HG03025 (cell line): ENCODE results near the gene TPM4.
"Not testable (repeated sequence)": the region's sequence is repeated elsewhere in the genome, so short reads cannot be mapped to it uniquely, and the experiment has no call there.

Experiments used
- ATAC-seq: cut with Tn5 transposase; IDR thresholded peaks from one replicate; pipeline ENCODE4 v1.9.1; 2021; ENCODE audit warnings: mild to moderate bottlenecking, moderate library complexity; ENCODE audit not compliant: unreplicated experiment, low FRiP score

The TPM4 gene

DNA sequence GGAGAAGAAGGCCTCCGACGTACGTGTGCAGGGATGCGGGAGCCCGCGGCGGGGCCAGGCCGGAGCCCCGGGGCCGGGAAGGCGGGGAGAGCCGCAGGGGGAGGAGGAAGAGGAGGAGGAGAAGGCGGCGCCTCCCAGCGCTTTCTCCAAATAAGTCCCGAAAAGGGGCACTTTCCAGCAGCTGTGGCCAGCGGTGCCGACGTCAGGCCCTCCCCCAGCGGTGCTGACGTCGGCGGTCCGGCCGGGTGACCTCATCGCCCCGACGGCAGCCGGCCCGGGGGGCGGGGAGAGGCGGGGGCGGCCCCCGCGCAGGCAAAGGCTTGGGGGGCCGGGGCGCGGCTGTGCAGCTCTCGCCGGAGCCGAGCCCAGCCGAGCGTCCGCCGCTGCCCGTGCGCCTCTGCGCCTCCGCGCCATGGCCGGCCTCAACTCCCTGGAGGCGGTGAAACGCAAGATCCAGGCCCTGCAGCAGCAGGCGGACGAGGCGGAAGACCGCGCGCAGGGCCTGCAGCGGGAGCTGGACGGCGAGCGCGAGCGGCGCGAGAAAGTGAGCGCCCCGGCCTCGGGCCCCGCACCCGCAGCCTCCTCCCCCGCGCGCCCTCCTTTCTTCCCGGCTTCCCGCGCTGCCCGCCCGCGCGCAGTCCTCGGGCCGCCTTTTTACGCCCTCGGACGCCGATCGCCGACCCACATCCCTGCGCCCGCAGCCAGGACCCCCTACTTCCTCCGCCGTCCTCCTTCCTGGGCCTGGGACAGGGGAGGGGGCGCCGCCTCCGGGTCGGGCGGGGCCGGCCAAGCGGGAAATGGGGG is at the start of gene TPM4:
Gene TPM4 (plus strand): TSS at position 342 of the 804 bp plus-strand sequence. CDS start 71 bp downstream, at position 413.
- no peak for ATAC-seq

DNA sequence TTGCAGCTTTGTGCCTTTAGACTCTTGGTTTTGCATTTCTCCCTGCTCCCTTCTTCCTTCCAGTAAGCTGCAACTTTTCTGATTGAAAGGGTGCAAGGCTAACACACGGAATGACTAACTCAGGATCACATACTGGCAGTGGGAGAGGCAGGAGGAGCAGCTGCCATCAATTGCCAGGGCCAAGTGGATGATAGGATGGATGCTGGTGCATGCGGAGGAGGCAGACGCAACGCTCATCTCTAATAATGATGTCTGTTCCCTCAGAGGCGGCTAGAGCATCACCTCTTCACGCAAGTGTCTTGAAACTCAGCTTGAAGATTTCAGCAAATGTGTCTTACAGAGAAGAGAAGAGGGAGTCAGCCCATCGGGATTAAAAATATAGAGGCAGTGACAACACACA is 49.5 kb upstream of the TPM4 start:
- no peak for ATAC-seq

DNA sequence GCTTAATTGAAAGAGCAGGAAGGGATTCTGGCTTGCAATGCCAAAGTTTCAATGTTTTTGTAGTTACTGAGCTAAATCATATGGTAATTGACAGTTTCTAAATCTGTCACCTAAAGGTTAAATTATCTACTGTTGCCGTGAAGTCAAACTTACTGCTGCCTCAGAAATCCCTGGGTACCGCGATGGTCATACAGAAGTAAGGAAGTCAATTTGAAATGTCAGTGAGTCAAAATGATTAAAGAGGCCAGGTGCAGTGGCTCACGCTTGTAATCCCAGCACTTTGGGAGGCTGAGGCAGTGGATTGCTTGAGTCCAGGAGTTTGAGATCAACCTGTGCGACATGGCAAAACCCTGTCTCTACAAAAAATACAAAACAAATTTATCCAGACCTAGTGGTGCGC is 48.8 kb upstream of the TPM4 start:
- ATAC-seq: no peak

DNA sequence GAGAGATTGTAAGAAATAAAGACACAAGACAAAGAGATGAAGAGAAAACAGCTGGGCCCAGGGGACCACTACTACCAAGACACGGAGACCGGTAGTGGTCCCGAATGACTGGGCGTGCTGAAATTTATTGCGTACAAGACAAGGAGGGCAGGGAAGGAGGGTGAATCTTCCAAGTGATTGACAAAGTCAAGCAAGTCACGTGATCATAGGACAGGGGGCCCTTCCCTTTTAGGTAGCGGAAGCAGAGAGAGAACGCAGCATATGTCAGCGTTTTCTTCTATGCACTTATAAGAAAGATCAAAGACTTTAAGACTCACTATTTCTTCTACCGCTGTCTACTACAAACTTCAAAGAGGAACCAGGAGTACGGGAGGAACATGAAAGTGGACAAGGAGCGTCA is 46.1 kb upstream of the TPM4 start:
- ATAC-seq: not testable (repeated sequence)

DNA sequence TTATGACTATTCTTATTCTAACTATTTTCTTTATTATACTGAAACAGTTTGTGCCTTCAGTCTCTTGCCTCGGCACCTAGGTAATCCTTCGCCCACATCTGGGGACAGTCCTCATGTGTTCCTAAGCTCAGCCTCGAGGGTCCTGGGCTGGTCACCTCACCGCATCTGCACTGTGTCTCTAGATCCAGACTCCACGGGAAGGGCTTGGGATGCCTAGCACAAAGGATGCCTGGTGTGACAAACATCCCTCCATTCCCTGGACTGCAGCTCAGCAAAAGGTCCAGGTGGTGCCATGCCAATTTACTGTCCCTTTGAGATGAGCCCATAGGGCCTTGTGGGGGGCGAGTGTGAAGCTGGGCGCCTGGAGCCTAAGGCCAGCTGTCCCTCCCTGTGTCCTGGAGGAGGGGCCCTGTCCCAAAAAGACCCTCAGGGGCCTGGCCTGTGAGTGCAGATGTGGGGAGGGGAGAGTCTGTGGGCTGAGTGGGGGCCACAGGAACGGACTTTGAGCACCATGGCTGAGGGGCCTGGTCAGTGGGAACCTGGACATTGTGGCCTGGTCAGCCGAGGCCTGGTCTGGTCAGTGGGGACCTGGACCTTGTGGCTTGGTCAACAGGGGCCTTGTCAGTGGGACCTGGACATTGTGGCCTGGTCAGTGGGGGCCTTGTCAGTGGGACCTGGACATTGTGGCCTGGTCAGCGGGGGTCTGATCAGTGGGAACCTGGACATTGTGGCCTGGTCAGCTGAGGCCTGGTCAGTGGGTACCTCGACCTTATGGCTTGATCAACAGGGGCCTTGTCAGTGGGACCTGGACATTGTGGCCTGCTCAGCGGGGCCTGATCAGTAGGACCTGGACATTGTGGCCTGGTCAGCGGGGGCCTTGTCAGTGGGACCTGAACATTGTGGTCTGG is 45.1 kb upstream of the TPM4 start:
- ATAC-seq: no peak

DNA sequence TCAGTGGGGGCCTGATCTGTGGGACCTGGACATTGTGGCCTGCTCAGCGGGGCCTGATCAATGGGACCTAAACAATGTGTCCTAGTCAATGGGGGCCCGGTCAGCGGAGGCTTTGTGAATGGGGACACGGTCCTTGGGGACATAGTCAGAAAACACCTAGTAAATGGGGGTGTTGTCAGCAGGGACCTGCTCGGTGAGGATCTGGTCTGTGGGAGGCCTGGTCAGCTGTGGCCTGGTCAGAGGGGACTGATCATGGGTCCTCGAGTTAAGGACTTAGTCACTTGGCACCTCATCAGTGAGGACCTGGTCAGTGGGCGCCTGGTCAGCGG is 44.5 kb upstream of the TPM4 start:
- no peak for ATAC-seq

DNA sequence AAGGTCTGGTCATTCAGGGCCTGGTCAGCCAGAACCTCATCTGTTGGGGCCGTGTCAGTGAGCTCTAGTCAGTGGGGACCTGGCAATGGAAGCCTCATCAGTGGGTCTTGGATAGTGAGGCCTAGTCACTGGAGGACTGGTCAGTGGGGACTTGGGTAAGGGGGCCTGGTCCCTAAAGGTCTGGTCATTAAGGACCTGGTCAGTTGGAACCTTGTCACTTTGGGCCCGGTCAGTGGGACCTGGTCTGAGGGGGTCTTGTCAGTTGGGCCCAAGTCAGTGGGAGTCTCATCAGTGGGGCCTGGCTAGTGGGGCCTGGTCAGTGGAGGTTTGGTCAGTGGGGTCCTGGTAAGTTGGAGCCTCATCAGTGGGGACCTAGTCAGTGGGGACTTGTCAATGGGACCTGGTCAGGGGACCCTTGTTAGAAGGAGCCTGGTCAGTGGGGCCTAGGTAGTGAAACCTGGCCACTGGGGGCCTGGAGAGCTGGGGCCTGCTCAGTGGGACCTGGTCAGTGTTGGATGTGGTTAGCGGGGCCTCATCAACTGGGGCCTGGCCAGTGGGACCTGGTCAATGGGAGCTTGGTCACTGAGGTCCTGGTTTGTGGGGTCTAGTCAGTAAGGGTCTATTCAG is 43.7 kb upstream of the TPM4 start:
- no peak for ATAC-seq

DNA sequence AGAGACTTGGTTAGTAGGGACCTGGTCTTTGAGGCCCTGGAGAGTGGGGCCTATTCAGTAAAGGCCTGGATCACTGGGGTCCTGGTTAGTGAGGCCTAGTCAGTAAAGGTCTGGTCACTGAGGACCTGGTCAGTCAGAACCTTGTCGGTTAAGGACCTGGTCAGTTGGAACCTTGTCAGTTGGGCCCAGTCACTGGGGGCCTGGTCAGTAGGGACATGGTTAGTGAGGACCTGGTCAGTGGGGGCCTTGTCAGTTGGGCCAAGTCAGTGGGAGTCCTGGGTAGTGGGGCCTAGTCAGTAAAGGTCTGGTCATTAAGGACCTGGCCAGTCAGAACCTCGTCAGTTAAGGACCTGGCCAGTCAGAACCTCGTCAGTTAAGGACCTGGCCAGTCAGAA is 43.2 kb upstream of the TPM4 start:
- ATAC-seq: no peak

DNA sequence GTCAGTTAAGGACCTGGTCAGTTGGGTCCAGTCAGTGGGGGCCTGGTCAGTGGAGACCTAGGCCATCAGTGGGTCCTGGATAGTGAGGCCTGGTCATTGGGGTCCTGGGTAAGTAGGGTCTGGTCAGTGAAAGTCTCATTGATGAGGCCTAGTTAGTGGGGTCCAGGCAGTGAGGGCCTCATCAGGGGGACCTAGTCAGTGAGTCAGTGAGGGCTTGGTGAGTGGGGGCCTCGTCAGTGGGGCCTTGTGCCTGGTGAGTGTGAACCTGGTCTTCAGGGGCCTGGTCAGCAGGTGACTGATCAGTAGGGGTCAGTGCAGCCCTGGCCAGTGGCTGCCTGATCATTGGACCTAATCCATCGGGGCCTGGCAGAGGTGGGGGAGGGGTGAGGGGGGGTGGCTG is 42.6 kb upstream of the TPM4 start:
- ATAC-seq: no peak

DNA sequence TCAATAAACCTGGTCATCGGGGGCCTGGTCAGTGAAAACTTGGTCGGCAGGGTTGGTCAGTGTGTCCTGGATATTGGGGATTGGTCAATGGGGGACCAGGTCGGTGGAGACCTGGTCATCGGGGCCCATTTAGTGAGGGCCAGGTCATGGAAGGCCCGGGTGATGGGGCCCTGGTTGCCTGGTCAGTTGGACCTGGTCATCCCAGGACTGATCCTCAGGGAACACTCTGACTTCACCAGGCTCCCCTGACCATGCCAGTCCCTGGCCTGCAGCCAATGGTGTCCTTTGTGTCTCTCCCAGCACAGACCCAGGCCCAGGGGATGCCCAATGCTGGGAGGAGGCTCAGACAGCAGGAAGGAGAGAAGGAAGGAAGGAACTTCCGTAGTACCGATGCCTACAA is 42.1 kb upstream of the TPM4 start:
- no peak for ATAC-seq

DNA sequence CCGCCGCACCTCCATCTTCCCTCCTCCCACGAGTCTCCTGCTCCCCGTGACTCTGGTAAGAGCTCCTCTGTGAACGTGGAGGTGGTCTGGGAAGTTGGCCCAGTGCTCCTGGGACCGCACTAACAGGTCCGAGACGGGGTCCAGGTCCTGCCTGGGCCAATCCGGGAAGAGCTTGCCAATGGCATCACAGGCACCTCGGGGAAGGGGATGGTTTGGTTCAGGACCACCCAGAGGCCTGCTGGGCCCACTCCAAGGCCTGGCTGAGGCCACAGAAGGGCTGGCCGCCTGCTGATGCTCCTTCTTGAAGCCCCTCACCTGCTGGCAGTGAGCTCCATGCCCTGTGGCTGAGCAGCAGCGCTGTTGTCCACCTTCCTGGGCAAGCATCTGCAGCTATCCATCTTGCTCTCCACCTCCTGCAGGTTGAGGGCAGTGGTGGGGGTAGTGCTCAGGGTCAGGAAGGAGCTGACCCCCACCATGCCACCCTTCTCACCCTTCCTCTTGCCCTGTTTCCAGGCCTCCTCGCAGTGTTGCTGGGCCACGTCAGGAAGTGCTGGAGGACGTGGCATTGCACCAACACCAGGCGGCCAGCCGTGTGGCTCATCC is 41.2 kb upstream of the TPM4 start:
- ATAC-seq: no peak

DNA sequence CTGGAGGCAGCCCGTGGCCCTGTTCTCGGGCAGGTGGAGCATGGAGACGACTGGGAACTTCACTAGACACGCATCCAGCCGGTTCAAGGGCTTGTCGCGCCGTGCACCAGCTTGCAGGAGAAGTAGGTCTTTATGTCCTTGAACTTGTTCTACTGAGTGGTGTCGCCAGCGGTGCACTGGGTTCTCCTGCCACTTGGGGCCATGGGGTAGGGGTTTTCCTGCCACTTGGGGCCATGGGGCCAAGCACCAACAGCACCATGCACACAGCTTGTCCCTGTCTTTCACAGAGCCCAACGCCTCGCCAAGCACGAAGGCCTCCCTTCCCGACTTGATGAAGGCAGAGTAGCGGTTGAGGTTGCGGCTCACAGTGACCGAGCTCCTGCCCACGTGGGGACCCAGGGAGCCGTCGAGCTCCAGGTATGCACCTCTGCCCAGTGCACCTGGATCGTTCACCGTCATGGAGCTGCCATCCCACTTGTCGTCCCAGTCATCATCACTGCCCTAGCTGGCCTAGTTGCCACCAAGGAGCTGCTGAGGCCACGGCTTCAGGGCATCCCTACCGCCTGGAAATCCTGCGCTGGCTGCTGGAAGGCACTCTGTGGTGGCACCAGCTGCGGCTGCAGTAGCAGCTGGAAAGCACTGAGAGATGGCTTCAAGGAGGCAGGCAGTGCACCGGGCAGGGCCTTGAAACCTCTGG is 40.5 kb upstream of the TPM4 start:
- ATAC-seq: no peak

DNA sequence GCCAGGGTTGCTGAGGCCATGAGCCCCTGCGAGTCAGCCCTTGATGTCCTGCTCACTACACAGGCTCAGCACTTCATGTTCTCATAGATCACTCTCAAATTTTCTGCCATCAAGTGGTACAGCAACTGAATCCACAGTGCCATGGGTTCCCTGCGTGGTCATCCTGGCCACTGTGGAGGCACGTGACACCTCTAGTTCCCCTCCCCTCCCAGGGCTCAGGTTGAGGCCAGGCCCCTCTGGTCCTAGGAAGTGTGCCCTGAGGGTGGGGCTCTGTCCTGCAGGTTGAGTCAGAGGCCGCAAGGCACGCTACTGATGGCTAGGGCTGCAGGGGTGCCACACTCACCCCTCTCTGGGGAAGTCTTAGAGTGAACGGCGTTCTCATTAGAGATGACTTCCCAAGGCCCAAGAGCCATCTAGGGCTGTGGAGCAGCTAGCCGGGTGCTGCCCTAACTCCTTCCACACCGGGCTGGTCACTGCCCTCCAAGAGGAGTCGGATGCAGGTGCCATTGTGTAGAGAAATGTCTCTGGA is 39.8 kb upstream of the TPM4 start:
- ATAC-seq: no peak

DNA sequence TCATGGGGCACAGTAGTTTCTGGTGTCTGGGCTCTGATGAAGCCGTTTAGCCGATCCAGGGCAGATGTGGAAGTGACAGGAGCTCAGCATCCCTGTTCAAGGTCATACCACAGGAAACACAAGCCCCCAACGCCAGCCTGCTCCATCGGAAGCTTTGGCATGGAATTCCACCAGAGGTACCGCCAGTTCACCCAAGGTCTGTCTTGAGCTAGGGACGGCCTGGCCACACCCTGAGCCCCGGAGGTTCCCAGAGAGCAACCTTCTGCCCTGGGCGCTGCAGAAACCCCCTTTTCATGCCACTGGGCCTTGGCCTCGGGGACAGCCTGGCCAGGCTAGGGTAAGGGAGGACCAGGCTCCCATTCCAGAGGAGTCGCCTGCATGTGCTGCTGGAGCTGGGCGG is 39.4 kb upstream of the TPM4 start:
- ATAC-seq: no peak

DNA sequence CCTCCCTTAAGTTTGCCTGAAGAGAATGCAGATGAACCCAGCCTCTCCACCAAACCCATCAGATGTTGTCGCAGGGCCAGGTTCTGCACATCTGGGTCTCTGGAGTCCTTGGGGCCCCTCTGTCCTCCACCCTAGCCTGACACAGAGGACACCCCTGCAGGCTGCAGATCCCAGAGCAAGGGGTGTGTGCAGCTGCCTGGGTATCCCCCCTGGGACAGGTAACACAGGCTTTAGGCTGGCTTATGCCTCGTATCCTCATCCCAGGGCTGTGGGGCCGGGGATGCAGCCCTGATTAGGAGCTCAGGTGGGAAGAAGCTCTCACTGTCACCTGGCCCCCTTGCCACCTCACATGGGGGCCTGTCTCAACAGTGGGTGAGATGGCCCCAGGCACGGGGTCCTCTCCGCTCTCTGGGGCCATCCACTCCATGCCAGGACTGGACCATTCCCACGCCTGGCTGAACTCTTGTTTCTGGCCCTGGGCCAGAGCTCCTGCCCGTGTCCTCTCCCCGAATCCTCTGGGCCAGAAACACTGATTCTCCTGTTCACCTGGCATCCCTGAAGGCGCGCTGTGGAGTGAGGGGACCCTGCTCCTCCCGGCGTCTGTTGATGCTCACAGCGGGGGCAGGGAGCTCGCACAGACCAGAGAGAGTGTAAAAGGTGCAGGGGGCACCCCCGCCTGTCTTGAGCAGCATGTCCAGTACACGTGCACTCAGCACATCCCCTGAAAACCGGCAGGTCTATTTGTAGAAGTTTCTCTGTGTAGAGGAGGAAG is 38.7 kb upstream of the TPM4 start:
- no peak for ATAC-seq

DNA sequence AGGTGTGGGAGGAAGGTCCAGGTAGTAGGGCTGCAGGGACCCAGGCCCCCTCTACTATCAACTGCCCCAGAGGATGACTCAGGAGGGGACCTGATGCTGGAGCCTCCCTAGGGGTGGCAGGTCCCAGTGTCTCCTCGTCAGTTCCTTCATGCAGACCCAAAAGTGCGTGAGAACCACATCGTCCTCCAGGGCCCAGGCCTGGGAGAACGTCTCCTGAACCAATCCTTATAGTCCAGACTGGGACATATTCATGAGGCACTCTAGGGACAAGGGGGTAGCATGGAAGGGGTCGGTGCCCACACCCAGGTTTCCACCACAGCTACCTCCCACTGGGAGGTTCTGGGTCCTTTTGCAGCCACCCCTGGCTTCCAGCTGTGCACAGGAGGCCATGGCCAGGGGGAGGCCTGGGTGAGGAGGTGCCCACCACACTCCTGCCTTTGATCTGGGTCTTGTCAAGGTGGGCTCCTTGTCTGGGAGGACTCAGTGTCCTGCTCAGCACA is 38.0 kb upstream of the TPM4 start:
- no peak for ATAC-seq

DNA sequence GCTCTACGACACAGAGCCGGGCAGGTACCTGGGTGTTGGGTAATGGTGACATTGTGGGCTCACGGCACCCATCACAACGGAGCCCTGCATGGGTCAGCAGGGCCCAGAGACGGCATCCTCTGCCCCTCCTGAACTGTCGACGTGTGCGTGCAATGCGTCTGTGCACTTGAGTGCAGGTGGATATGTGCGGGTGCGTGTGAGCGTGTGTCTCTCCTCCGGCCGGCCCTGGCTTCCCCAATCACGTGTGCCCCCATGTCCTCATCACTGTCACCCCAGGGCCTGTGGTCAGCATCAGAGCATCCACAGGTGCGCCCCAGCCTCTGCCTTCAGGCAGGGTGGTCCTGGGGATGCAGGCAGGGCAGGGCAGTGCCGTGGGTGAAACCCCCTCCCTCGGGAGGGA is 37.2 kb upstream of the TPM4 start:
- ATAC-seq: no peak

DNA sequence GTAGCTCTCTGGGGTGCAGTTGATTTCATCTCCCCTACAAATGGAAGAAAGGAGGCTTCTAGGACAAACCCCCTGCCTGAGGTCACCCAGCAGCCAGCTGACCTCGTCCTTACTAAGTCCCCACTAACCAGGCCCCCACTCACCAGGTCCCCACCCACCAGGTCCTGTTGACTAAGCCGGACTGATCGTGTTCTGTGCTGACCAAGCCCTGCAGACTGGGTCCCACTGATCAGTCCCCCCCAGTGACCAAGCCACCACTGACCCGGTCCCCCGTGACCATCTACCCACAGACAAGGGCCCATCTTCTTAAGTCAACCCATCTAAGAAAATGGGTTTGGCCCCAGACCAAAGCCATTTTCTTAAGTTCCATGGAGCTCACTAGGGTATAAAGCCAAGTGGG is 36.8 kb upstream of the TPM4 start:
- ATAC-seq: no peak

DNA sequence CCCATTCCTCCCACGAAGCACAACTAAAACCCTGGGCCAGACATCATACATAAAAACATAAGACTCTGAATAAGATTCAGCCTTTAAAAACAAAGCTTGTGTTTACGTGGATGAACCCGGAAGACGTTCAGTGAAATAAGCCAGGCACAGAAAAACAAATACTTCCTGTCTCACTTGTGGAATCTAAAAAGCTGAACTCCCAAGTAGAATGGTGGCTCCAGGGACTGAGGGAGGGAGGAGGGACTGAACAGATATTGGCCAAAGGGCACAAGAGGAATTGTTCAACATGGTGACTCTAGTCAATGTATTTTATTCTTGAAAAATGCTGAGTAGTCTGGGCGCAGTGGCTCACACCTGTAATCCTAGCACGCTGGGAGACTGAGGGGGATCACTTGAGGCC is 35.7 kb upstream of the TPM4 start:
- ATAC-seq: no peak
